Muscle of leg (tissue), 11 donors: ENCODE data around the gene PPARA. TPM values are rescaled to one million over a fixed set of nuclear protein-coding genes. Genes with fewer than 3 reads are reported as not detected.

Experiments used
- DNase-seq: peaks from one replicate; pipeline ENCODE4 v3.0.0; 2013
- H3K27ac ChIP-seq: one replicate; pipeline ENCODE4 v1.5.1; 2013; ENCODE audit warnings: mild to moderate bottlenecking, low read length, control low read depth
- H3K27me3 ChIP-seq: one replicate; pipeline ENCODE4 v1.6.1; 2013; ENCODE audit warnings: low read length; ENCODE audit not compliant: control insufficient read depth, insufficient read depth
- H3K36me3 ChIP-seq: one replicate; pipeline ENCODE4 v1.6.1; 2013; ENCODE audit warnings: low read length; ENCODE audit not compliant: control insufficient read depth, insufficient read depth
- H3K4me1 ChIP-seq: one replicate; pipeline ENCODE4 v1.6.1; 2013; ENCODE audit warnings: low read length; ENCODE audit not compliant: control insufficient read depth, insufficient read depth
- H3K4me3 ChIP-seq: one replicate; pipeline ENCODE4 v1.5.1; 2013; ENCODE audit warnings: low read length, control low read depth
- H3K9me3 ChIP-seq: replicated peaks from 2 replicates; pipeline ENCODE4 v1.6.1; 2013; ENCODE audit warnings: low read depth, low read length; ENCODE audit not compliant: control insufficient read depth
- WGBS: methylation state at CpG from one replicate; pipeline ENCODE4 v1.1.5; 2013; ENCODE audit warnings: missing lambda C conversion rate; ENCODE audit not compliant: insufficient coverage; 5-methylcytosine and 5-hydroxymethylcytosine counted together
- polyA plus RNA-seq, 8 donors: library from polyadenylated mRNA; unstranded; fragments of 120-200 nt; gene quantifications; one replicate each; pipeline versions ENCODE4 v1.2.1 to v1.2.3, GENCODE V29; 2013; ENCODE audit warnings: inconsistent platforms in 1 of 8, low replicate concordance in 1 of 8; ENCODE audit not compliant: insufficient read length in 8 of 8, insufficient read depth in 1 of 8
- total RNA-seq: library from RNA; stranded (reverse); fragments of 120-200 nt; gene quantifications from one replicate; pipeline ENCODE4 v1.2.4, GENCODE V29; 2013

Gene PPARA
- total and polyA plus RNA-seq, 9 donors = 15.5 to 27.8 (median 19.6) TPM

DNA sequence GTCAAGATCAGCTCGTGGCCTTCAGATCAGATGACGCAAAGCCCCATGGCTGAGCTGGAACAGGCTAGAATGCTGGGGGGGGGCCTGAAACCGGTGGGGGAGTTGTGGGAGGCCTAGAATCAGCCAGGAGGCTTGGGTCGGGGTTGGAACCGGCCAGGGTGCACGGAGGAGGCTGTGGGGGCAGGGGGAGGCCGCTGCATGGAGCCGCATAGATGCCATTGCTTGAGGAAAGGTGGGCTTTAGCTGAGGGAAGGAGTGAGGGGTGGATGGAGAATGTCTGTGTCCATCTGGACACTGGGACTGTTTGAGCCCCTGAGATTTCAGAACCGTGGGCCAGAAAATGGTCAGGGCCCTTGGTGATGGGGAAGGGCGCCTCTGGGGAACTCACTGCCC lies 74.6 kb downstream of the PPARA start:
- Histone ChIP-seq H3K27me3 (no peaks in the 10 kb centered on the region), H3K36me3 (peaks cover 32% of the 10 kb centered on the region), H3K27ac (no peak overlapping the region), H3K4me1 (no peaks in the 10 kb centered on the region), H3K9me3 (no peaks in the 10 kb centered on the region), H3K4me3 (no peak overlapping the region)
- no peak for DNase-seq
- 60% methylated on average over 9 of the region's 10 CpGs for WGBS

DNA sequence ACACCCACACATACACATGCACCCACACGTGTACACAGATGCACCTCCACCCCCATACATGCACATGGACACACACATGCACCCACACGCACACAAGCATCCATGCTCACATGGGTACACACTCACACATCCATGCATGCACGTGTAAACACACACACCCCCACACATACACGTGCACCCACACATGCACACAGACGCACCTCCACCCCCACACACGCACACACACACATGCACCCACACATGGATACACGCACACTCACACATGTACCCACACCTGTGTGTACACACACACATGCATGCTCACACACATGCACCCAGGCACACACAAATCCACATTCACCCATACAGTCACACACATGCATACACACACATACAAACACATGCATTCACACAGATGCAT lies 75.3 kb downstream of the PPARA start:
- Histone ChIP-seq H3K4me1 (no peaks in the 10 kb centered on the region), H3K36me3 (peaks cover 28% of the 10 kb centered on the region), H3K4me3 (no peak overlapping the region), H3K27me3 (no peaks in the 10 kb centered on the region), H3K9me3 (no peaks in the 10 kb centered on the region), H3K27ac (no peak overlapping the region)
- 95% methylated on average over 7 of the region's 7 CpGs for WGBS
- DNase-seq = no peak

DNA sequence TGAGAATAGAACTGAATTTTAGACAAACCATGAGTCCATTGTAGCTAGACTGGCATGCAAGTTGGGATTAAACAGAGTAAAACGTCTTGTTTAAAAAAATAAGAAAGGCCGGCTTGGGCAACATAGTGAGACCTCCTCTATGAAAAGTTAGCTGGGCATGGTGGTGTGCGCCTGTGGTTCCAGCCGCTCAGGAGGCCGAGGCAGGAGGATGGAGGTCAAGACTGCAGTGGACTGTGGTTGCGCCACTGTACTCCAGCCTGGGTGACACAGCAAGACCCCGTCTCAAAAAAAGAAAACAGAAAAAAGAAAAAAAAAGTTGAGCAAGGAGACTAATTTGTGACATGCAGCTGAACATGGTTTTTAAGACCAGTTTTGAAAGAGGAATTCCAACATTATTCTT lies 76.3 kb downstream of the PPARA start:
- Histone ChIP-seq H3K4me3 (no peak overlapping the region), H3K27ac (no peak overlapping the region), H3K9me3 (no peaks in the 10 kb centered on the region), H3K36me3 (peaks cover 24% of the 10 kb centered on the region), H3K27me3 (no peaks in the 10 kb centered on the region), H3K4me1 (no peaks in the 10 kb centered on the region)
- 100% methylated on average over 5 of the region's 7 CpGs for WGBS
- DNase-seq = no peak

DNA sequence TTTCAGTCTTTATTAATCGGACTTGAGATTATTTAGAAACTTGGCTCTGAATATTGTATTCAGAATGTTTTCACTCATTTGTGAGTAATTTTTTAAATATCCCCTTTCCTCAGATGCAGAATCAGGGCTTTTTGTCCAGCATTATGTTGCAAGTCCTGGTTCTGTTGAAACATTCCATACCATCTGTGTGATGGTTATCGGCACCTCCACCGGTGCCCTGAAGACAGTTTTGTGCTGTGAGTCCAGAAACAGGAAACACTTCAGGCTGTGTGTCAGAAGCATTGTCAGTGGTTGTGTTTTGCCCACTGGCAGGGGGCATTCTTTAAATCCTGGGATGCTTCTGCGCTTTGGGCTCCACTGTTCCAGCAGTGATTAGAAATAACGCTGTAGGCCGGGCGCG lies 79.4 kb downstream of the PPARA start:
- Histone ChIP-seq H3K4me3 (no peak overlapping the region), H3K4me1 (peaks cover 3% of the 10 kb centered on the region), H3K27ac (no peak overlapping the region), H3K27me3 (no peaks in the 10 kb centered on the region), H3K36me3 (peaks cover 17% of the 10 kb centered on the region), H3K9me3 (no peaks in the 10 kb centered on the region)
- no peak for DNase-seq
- WGBS = 98% methylated on average over 7 of the region's 8 CpGs

DNA sequence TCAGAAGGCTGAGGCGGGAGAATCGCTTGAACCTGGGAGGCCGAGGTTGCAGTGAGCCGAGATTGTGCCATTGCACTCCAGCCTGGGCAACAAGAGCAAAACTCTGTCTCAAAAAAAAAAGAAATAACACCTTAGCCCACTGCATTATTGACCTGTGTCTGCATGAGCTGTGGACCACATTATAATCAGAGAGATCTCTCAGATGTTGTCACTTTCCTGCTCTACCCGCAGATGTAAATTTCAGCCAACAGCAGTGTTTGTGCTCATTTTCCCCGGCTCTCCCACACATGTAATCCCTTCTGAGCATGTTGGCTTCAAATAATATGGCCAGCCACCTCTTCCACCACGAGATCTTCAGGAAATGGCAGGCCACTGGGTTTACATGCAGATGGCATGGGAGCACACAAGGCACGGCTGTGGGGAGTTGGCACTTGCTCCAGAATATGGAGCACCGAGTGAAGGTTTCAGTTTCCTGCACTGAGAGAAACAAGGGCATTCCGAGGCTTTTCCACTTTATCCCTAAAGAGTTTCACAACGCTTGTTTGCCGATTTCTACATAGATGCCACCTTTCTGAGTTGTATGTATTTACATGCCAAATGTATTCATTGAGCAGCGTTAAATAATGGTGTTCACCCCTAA lies 80.1 kb downstream of the PPARA start:
- Histone ChIP-seq H3K27me3 (no peaks in the 10 kb centered on the region), H3K4me1 (peaks cover 3% of the 10 kb centered on the region), H3K4me3 (no peak overlapping the region), H3K9me3 (no peaks in the 10 kb centered on the region), H3K27ac (no peak overlapping the region), H3K36me3 (peaks cover 21% of the 10 kb centered on the region)
- DNase-seq = no peak
- 86% methylated on average over 8 of the region's 13 CpGs for WGBS

DNA sequence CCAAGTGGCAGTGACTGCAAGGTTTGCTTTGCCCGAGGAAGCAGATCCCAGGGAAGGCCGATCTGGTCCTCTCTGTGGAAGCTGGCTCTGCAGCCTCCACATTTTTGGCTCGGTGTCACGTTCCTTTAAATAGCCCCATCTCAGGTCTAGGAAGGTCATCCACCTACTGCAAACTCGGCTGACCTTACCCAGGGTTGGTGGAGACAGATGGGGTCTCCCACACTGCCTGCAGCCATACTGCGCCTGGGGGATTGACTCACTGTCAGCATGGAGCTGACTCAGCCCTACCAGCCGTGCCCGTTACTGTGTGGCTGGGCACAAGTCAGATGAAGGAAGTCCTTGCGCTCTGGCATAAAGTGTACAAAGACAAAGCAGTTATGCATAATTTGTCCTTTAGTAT lies 82.9 kb downstream of the PPARA start:
- peak; percentile 70 for DNase-seq
- Histone ChIP-seq H3K27ac (no peak overlapping the region), H3K9me3 (no peaks in the 10 kb centered on the region), H3K36me3 (peaks cover 32% of the 10 kb centered on the region), H3K4me1 (peaks cover 7% of the 10 kb centered on the region), H3K27me3 (no peaks in the 10 kb centered on the region), H3K4me3 (no peak overlapping the region)
- WGBS = 57% methylated on average over 4 of the region's 9 CpGs

DNA sequence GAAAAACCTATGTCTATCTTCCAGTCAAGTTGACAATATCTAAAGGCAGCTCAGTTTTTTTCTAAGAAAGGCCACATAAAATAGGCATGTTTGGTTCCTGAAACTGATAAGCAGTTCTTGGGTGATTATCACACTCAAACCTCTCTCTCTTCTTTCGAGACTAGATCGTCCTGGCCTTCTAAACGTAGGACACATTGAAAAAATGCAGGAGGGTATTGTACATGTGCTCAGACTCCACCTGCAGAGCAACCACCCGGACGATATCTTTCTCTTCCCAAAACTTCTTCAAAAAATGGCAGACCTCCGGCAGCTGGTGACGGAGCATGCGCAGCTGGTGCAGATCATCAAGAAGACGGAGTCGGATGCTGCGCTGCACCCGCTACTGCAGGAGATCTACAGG lies 84.6 kb downstream of the PPARA start:
- Histone ChIP-seq H3K36me3 (peaks cover 47% of the 10 kb centered on the region), H3K27me3 (no peaks in the 10 kb centered on the region), H3K4me3 (no peak overlapping the region), H3K27ac (no peak overlapping the region), H3K9me3 (no peaks in the 10 kb centered on the region), H3K4me1 (peaks cover 15% of the 10 kb centered on the region)
- 94% methylated on average over 8 of the region's 12 CpGs for WGBS
- DNase-seq = no peak

DNA sequence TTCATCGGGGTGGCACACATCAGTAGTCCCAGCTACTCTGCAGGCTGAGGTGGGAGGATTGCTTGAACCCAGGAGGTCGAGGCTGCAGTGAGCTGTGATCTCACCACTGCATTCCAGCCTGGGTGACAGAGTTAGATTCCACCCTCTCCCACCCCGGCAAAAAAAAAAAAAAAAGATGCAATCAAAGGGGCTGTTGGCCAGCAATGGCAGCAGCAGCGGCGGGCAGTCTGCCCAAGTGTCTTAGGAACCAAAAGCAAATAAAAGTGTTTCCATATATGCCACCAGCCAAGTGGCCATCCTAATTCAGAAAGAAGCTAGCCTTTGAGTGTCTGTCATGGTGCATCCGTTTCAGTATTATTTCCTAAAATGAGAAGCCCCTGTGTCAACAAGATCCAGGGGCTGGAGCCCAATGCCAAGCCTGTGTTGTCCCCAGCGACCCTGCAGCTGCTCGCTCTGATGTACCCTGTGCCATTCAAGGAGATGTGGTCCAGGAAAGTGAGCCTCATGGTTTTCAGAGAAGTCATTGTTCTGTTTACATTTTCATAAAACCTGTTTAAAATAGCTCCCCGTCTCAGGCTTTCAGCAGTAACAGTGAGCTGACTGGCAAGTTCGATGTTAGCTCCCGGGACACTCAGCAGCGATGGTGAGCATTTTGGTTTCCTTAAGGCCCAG lies 87.3 kb downstream of the PPARA start:
- H3K36me3 ChIP-seq = peaks cover 48% of the 10 kb centered on the region
- H3K27me3 ChIP-seq = no peaks in the 10 kb centered on the region
- 92% methylated on average over 10 of the region's 12 CpGs for WGBS
- no peak overlapping the region for H3K4me3 ChIP-seq
- no peak for DNase-seq
- no peaks in the 10 kb centered on the region for H3K9me3 ChIP-seq
- no peak overlapping the region for H3K27ac ChIP-seq
- H3K4me1 ChIP-seq = peaks cover 26% of the 10 kb centered on the region

DNA sequence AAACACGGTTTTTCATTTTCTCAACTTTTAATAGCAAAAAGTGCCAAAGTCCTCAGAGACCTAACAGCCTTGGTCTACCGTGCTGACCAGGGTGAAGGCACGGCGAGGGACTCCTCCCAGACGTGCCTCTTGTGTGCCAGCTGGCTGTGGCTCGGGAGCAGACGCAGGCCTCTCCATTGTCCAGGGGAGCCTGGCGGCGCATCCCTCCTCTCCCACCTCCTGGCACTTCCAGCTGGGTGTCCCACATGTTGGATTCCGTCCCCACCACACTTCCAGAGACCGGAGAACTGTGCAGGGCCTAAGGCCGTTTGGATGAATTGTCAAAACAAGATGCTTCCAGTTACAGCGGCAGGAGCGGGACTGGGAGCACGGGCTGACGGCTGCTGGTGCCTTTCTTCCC lies 88.2 kb downstream of the PPARA start:
- Histone ChIP-seq H3K4me3 (no peak overlapping the region), H3K4me1 (peaks cover 26% of the 10 kb centered on the region), H3K27me3 (no peaks in the 10 kb centered on the region), H3K27ac (no peak overlapping the region), H3K36me3 (peaks cover 55% of the 10 kb centered on the region), H3K9me3 (no peaks in the 10 kb centered on the region)
- DNase-seq = no peak
- WGBS = 88% methylated on average over 16 of the region's 16 CpGs

DNA sequence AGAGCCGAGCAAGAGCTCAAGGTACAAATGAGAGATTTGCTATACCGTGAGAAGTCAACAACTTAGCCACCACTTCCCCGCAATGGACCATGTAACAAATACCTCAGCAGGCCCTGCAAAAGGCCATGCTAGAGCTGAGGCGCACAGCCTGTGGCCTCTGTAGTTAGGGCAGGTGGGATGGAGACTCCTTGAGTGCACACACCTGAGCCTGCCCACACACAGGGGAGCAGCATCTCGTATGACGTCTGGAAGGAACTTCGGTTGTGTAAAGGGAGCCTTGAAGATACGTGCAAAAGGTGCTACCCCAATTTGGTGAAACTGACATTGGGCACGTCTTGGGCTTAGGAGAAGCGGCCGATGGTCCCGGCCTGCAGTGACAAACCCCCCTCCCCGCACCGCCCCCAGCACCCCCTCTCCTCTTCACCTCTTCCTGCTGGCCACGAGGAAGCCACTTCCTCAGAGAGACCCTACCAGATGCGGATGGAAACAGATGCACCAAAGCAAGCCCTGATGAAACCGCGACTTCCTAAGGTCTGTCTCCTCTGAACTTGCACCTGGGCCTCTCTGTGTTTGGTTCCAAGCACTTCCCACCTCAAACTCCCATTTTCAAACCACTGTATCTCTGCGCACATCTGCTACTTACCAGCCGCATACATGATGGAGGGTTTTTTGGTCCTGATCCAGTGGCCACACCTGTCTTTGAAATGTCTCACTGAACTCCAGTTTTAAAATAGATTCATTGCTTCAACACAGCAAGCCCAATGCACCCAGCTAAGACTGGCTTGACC lies 89.1 kb downstream of the PPARA start:
- 77% methylated on average over 15 of the region's 20 CpGs for WGBS
- peak overlapping the region; percentile 29 for H3K27ac ChIP-seq
- no peaks in the 10 kb centered on the region for H3K27me3 ChIP-seq
- H3K9me3 ChIP-seq = no peaks in the 10 kb centered on the region
- H3K36me3 ChIP-seq = peaks cover 60% of the 10 kb centered on the region
- peak; percentile 42 for DNase-seq
- H3K4me3 ChIP-seq = no peak overlapping the region
- H3K4me1 ChIP-seq = peaks cover 31% of the 10 kb centered on the region
